ENCODE results near the gene MUL1.
"Not testable (repeated sequence)": the region's sequence is repeated elsewhere in the genome, so short reads cannot be mapped to it uniquely, and the experiment has no call there.

Gene MUL1, protein sequence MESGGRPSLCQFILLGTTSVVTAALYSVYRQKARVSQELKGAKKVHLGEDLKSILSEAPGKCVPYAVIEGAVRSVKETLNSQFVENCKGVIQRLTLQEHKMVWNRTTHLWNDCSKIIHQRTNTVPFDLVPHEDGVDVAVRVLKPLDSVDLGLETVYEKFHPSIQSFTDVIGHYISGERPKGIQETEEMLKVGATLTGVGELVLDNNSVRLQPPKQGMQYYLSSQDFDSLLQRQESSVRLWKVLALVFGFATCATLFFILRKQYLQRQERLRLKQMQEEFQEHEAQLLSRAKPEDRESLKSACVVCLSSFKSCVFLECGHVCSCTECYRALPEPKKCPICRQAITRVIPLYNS

DNA sequence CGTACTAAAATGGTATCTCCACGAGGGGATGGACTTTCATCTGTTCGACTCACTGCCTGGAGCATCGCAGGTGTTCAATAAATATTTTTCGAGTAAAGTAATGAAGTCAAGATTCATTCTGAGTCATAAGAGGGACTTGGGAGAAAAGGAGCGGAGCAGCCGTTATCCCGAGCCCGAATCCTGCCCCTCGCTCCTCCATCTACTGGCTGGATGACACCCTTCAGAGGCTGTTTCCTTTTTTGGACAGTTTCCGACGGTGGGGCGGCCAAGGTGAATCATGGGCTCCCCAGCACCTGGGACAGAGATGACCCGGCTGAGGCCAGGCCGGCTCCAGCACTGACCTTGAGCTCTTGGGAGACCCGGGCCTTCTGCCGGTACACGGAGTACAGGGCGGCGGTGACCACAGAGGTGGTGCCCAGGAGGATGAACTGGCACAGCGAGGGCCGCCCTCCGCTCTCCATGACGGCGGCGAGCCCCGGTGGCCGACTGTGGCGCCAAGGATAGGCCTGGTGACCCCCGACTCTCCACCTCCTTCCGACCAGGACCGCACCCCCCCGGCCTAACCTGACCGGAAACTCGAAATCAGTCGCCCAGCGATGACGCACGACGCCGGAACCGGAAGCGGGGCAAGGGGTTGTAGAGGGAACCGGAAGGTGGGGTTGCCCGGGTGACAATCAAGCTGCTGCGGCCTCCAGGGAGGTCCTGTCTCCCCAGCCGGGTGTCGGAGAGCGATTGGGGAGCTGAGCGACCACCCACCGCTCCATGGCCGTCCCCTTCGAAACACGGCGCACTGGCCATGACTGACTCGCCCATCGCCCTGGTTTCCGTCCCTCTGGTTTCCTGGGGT is at the start of gene MUL1:
TSS of gene MUL1 (minus strand) at position 588 of the 847 bp plus-strand sequence. CDS start at position 461, 127 bp downstream.
- DNase-seq (ENCODE audit: low spot score) = peak; percentile 86

DNA sequence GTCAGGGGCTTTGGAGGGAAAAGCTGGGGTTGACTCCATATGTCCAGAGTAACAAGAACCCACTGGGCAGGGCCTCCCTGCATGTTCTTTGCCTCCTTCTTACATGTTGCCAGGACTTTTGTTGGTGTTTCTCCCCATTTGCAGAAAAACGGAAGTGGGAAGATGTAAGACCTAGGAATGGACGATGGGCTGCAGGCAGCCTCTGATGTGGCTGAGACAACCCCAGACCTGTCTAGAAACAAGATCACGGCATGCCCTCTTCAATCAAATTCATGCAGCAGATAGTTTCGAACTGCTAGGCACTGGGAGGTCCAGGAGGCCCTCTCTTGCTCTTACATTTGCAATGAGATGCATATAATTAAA is 47.8 kb upstream of the MUL1 start:
- no peak for DNase-seq (ENCODE audit: low spot score)

DNA sequence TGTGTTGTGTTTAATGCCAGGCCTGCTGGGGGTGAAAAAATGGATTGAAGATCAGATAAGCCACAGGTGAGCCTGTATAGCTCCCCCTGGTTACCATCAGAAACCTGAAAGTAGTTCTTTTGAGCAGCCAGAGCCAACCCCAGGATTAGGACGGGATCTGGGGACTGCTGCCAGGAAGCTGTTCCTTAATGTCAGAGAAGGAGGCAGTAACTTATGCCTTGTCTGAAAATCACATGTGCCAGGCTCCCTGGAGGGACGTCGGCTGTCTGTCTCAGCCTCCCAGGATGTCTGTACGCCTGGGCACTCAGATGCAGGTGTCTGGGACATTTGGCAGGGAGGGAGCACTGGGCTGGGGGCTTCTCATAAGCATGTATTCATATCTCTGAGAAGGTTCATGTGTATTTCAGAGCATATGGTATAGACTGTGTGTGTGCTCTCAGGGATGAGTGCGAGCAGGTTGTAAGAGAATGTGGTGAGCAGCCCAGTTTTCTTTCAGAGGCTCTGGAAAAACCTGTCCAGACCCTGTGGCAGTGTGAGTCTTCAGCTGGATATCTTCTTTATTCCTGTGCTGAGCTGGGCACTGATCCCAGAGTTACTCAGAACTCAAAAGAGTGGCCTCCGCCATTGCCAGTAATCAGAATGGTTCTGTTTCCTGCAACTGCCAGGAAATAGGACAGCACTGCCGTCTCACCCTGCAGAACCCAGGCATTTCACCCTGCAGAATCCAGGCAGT is 47.2 kb upstream of the MUL1 start:
- DNase-seq (ENCODE audit: low spot score) = no peak

DNA sequence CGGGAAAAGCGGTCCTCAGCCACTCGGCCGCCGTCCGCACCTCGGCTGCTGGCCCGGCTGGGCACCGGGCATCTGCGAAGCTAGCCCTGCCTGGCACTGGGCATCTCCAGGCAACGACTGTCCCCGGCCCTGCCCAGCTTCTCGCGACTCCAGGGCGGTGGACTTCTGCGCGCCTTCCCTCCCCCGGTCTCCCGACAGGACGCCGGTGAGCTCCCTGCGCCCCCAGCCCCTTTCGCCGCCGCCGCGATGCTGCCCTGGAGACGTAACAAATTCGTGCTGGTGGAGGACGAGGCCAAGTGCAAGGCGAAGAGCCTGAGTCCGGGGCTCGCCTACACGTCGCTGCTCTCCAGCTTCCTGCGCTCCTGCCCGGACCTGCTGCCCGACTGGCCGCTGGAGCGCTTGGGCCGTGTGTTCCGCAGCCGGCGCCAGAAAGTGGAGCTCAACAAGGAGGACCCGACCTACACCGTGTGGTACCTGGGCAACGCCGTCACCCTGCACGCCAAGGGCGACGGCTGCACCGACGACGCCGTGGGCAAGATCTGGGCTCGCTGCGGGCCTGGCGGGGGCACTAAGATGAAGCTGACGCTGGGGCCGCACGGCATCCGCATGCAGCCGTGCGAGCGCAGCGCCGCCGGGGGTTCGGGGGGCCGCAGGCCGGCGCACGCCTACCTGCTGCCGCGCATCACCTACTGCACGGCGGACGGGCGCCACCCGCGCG is 44.9 kb upstream of the MUL1 start:
- DNase-seq (ENCODE audit: low spot score) = no peak

DNA sequence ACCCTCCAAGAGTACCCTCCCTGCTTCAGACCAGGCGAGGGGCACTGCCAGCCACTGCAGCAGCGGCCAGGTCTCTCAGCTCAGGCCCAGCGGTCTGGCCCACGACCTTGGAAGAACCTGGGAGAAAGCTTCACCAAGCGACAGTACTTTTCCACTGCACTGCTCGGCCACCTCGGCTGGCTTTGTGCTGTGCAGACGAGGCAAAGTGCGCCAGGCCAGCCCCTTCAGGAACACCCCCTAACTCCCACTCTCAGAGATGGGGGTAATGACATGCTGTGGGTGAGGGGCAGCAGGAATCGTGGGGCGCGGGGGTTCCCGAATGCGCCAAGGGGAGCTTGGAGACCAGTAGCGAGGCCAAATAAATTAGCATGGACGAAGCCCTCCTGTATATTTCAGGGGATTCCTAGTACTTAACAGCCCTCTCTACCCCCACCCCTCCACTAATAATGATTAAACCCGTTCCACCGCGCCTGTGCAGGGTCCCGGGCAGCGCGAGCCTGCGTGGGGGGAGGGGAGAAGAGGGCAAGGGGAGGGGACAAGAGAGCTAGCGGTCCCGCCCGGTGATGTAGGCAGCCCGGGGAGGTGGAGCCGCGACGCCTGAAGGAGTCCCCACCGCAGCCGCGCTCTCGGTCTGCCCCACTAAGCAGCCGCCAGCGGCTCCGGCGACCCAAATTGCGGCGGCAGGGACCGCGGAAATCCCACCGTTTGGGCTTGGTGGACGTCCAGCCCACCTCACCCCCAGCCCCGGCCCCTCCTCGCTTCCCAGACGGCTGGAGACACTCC is 44.2 kb upstream of the MUL1 start, which contains the start of gene FAM43B:
TSS of gene FAM43B (plus strand) at position 629 of the 783 bp plus-strand sequence. CDS start 401 bp downstream, outside the sequence.
- peak; percentile 97 for DNase-seq (ENCODE audit: low spot score)

DNA sequence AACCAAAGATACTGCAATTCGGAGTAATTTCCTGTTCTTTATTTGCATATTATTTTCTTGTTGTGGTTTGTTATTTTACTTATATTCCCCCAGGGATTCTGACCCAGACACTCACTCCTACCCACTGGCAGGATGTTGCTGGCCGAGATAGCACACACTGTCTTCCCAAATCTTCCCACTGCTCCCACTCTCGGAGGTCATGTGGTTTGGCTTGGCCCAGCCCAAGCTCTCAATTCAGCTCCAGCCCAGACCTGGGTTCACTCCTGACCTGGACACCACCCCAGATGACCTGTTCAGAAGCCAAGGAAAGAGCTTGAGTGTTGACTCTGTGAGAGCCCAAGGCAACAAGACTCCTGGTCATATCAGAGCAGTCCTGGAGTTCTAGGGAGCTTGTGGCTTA is 43.2 kb upstream of the MUL1 start:
- DNase-seq (ENCODE audit: low spot score) = no peak

DNA sequence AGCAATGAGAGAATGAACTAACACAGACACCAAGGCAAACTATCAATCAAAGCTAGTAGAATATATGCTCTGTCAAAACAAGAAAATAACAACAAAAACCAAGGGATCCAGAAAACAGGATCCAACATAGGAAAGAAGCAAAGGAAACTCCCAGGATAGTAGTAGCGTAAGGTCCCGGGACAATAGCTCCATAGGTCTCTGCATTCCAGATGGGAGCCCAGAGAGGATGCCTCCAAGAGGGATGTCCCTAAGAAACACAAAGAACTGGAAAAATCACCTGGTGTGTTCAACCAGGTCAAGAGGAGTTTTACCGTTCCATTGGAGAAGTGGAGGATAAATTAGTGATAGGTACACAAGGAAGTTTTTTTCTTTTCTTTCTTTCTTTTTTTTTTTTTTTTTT is 38.7 kb upstream of the MUL1 start:
- no peak for DNase-seq (ENCODE audit: low spot score)

DNA sequence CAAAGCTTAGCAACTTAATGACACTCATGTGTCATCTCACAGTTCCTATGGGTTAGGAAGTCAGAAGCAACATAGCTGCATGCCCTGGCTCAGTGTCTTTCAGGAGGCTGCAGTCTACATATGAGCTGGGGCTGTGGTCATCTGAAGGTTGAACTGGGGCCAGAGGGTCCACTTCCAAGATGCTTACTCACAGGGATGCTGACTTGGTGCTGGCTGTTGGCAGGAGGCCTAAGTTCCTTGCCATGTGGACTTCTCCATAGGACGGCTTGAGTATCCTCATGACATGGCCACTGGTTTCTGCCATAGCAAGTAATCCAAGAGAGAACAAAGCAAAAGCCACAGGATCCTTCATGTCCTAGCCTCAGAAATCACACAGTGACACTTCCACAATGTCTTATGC is 32.3 kb upstream of the MUL1 start:
- no peak for DNase-seq (ENCODE audit: low spot score)

DNA sequence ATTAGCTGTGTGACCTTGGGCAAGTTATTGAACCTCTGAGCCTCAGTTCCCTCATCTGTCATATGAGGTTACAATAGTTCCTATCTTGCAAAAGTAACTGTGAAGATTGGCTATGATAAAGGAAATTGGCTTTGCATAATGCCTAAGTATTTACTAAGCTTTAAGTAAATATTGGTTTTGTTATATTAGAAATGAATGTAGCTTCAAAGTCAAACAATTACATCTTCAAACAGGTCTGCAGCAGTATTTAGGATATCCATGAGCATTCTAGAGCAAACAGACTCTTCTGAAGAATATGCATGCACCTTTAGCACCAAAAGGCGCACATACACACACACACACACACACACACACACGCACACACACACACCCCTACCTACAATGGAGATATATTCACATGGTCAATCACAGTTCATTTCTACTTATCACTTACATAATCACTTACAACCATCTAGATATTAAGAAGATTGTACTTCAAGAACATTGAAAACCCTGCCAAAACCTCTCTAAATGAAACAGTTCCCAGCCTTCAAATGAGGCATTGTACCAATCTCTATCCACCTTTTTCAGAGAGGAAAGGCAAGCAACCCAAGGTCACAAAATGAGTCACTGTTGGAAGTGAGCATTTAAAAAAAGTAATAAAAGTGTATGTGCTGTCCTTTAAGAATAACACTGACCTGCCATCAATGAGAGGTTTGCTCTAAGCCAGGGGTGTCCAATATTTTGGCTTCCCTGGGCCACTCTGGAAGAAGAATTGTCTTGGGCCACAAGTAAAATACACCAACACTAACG is 31.0 kb upstream of the MUL1 start:
- DNase-seq (ENCODE audit: low spot score) = no peak

DNA sequence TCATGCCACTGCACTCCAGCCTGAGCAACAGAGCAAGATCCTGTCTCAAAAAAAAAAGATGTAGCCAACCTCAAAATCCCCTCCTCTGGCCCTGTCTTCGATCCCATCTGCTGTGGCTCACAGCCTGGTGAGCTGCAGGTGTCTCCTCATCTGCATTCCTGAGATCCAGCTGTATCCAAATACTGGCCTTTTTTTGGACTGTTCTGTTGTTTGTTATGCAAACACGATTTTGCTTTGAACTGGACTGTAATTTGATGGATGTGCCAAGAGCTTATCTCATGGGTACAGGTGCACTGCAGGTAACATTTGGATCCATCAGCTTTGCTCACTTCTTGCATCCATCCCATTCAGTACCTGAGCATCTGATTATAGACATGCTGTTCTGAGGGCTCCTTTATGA is 30.3 kb upstream of the MUL1 start:
- no peak for DNase-seq (ENCODE audit: low spot score)

DNA sequence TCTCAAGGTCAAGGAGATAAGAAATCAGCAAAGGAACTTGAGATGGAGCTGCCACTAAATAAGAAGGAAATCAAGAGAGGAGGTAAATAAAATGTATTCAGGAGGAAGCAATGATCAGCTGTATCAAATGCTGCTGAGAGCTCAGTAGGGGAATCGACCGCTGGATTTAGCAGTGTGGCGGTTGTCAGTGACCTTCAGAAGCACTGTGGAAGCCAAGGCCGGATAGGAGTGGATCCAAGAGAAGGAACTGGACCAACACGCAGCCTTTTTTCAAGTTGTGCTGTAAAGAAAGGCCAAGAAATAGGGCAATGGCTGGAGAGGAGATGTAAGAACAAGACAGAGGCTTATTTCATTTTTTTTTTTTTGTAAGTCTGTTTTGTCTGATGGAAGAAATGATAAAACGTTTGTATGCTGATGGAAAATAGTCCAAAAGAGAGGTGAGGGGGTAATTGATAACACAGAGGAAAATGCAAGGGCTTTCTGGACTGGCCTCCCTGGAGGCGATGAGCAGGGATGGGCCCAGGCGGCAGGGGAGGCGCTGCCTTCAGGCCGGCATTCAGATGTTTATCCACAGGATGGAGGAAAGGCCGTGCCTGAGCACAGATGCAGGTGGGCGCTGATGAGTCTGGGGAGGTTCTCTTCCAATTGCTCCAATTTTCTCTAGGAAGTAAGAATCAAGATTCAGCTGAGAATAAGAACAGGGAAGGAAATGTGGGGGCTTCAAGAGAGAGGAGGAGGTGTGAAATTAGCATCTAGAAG is 26.9 kb upstream of the MUL1 start:
- DNase-seq (ENCODE audit: low spot score) = no peak

DNA sequence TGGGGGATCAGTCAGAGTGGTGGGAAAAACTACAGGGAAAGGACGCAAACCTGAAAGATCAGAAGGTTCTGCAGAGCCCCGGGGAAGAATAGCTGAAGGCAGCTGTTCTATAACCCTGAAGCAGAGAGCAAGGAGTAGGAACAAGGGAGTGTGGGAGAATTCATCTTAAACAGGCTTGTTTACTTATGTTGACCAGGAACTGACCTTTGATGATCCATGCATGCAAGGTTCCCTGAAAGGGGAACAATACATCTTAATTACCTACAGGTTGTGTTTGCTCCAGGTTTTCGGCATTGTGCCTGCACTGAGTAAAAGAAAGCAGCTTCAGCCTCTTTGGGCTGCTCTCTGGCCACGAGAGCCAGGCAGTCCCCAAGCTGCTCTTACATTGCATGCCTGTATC is 25.7 kb upstream of the MUL1 start:
- DNase-seq (ENCODE audit: low spot score) = no peak

DNA sequence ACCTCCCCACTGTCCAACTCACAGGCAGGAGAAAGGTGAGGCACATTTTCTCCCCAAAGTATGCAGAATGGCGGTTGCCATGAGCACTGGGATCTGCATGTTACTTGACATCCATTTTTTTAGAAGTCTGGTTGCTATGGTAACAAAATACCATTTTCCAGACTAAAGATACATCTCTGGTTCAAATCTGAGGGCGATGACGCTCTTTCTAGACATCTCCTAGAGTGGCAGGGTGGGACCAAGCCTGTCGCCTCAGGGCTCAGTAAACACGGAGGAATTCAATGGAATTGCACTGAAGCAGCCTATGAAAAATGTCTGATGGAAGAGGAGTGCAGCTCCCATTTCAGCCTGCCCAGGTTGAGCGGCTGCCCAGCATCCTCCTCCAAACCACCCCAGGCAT is 22.9 kb upstream of the MUL1 start:
- no peak for DNase-seq (ENCODE audit: low spot score)

DNA sequence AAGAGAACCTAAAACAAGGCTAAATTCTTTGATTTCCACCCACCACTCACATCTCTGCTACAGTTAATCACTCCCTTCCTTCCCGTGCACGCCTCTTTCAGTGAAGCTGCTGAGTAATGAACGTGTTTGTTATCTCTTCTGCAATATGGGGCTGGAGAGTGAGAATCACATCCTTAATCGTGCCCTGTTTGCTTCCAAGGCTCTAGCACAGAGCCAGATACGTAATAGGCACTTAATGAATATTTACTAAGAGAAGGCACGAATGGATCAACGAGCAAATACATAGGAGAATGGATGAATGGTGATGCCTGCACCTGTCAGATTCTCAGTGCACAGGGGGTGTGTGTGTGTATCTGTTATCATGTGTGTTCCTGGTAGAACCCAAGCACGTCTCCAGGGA is 22.4 kb upstream of the MUL1 start:
- no peak for DNase-seq (ENCODE audit: low spot score)

DNA sequence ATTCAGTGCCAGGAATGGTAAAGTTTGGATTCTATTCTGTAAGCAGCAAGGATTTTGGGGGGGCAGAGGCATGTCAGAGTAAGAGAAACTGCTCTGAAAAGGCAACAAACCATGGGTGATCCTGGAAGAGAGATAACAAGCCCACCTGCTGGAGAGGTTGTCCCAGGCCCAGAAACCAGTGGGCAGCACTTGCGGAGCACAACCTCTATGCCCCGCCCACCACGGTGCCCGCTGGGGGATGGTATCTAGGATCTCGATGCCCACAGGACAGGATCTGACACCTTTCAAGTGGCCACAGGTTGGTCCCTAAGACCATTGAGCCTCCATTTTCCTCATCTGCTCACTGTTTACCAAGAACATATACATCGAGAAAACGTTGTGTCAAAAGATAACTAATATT is 20.3 kb upstream of the MUL1 start:
- no peak for DNase-seq (ENCODE audit: low spot score)

DNA sequence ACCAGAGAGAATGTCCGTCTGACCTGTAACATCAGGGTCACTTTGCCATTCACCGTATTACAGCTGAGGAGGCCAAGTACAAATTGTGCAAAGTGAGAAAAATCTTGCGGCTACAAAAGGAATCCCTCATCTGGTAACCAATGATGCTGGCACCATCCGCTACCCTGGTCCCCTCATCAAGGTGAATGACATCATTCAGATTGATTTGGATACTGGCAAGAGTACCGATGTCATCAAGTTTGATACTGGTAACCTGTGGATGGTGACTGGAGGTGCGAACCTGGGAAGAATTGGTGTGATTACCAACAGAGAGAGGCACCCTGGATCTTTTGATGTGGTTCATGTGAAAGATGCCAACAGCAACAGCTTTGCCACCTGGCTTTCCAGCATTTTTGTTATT is 18.3 kb upstream of the MUL1 start:
- no peak for DNase-seq (ENCODE audit: low spot score)

DNA sequence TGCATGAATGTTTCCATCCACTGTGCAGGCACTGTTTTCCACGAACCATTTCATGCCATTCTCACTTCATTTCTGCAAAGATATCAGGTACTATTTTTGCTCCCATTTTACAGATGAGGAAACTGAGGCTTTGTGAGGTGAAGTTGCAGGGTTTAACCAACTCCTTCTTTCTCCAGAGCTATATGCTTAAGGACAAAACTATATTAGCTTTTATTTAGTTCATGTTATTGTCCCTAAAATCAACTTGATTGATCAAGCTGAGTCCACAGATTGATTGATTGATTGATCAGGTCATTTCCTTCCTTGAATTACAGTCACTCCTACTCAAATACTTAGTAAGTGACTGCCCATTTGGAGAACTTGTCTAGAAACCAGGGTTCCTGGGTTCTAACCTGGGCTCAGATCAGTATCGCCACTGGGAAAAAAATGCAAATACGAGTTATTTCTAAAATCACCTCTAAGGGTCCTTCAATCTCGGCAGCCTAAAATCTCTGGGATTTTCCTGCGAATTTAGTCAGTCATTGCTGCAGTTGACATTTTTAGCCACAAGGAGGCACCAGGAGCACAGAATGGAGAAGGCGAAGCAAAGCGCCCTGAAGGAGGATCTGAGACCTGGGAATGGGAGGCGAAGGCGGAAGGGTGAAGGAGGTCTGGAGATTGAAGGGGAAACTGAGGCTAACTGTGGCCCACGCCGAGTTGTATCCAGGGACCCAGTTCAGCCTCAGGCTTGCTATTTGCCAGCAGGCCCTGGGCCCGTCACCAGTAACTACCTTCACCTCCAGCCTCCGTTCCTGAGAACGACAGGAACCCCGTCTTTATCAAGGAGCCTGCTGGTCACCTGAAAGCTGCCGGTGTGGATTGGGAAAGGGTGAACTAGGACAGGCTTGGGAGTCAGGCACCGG is 14.3 kb upstream of the MUL1 start:
- DNase-seq (ENCODE audit: low spot score) = peak; percentile 54

DNA sequence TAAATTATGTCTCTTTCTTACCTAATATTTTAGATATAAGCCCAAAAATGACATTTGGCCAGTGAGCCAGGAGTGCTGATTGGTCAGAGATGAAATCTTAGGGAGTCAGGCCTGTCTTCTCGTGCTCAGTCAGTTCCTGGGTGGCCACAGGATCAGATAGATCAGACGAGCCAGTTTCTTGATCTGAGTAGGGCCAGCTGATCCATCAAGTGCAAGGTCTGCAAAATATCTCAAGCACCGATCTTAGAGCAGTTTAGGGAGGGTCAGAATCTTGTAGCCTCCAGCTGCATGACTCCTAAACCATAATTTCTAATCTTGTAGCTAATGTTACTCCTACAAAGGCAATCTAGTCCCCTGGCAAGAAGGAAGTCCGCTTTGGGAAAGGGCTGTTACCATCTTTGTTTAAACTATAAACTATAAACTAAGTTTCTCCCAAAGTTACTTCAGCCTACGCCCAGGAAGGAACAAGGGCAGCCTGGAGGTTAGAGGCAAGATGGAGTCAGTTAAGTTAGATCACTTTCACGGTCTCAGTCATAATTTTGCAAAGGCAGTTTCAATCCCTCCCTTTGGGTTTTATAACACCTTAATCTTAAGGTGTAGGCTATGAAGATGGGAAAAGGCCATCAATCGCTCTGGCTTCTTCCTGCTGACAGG is 11.8 kb upstream of the MUL1 start:
- not testable (repeated sequence) for DNase-seq (ENCODE audit: low spot score)
